GM12878 (cell line): ENCODE data around the gene TPM4. TPM values are rescaled to one million over a fixed set of nuclear protein-coding genes. Genes with fewer than 3 reads are reported as not detected.

Experiments used
- BCLAF1 ChIP-seq: fragments of 450-650 bp; IDR thresholded peaks from 2 replicates; pipeline ENCODE4 v1.6.1; 2017; ENCODE audit warnings: antibody characterized with exemption, mild to moderate bottlenecking, moderate library complexity
- CUX1 ChIP-seq: IDR thresholded peaks from 2 replicates; pipeline ENCODE4 v1.6.1; 2012; ENCODE audit warnings: improper control_type of control experiment, low read depth, low read length; ENCODE audit not compliant: insufficient replicate concordance
- MYC ChIP-seq: IDR thresholded peaks from 2 replicates; pipeline ENCODE4 v1.6.1; 2011; ENCODE audit warnings: mild to moderate bottlenecking, low read length, moderate library complexity, inconsistent platforms; ENCODE audit not compliant: insufficient read depth, insufficient replicate concordance, insufficient read length, severe bottlenecking
- ZBTB33 ChIP-seq: fragments of 450-650 bp; IDR thresholded peaks from 2 replicates; pipeline ENCODE4 v1.6.1; 2017; ENCODE audit warnings: mild to moderate bottlenecking
- polyA plus RNA-seq, 11 experiments: library from polyadenylated mRNA; depleted of rRNA in 4 of 11; unstranded in 6 of 11; stranded (reverse) in 5 of 11; fragments of >200 nt; fragmentation: Nextera tagmentation in 4 of 11; fragmentation: Illumina TruSeq in 1 of 11; extraction: Ambion mirVana in 4 of 11; extraction: Trizol in 1 of 11; gene quantifications; 1 replicate in 1 of 11; 2 replicates in 10 of 11; pipeline versions ENCODE4 v1.2.1 to v1.2.3, GENCODE V29; 2011 to 2016; ENCODE audit warnings: inconsistent platforms in 2 of 11, missing spikeins in 2 of 11, low read depth in 1 of 11
- total RNA-seq, 4 experiments: library from RNA; depleted of rRNA in 3 of 4; stranded (reverse); fragments of >200 nt in 3 of 4; fragmentation: Illumina TruSeq in 1 of 4; extraction: Trizol in 1 of 4; gene quantifications; 2 replicates each; pipeline versions ENCODE4 v1.2.1 to v1.2.3, GENCODE V29; 2013 to 2021

Gene TPM4
- total and polyA plus RNA-seq, 10 of the 15 experiments (the other 5 are each of a cell fraction or from before 2014, with no cell fraction given), result 183 to 620 (median 407) TPM

DNA sequence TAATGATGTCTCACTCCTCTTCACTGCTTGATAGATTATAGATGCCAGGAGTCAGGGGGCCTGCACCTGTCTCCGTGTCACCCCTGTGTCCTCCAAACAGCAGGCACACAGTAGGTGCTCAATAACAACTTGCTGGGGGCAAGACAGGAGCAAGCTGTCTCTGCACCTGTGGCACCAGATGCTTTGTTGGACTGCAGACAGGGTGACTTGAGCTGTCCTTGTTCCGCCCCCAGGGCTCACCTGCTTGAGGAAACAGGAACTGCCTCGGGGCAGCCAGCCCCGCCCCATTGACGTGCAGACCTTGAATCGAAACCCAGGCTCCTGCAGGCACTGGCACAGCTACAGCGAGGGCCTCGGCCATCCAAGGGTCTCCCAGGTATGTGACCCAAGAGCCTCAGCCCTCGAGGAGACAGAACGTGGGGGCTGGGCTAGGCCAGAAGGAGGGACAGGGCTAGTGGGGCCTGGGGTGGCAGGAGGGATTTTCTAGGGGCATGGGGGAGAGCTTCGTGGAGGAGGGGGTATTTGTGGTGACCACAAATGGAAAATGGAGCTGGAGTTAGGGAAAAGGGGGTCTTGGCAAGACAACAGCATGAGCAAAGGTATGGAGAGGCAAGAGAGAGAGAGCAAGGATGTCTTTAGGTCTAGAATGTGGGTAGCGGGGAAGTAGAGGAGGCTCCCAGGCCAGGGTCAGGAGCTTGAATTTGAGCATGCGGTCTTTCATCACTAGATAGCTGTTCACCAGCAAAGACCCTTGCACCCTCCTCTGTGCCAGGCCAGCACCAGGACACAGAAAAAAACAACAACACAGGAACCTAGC lies 67.3 kb downstream of the TPM4 start, which contains the start of gene HSH2D (continued):
- no peak for TF ChIP-seq BCLAF1
- TF ChIP-seq ZBTB33, result no peak
- peak; percentile 24 for TF ChIP-seq MYC
- no peak for TF ChIP-seq CUX1
